Activated CD8-positive, alpha-beta memory T cell treated with anti-CD3 and anti-CD28 coated beads for 24 hours (primary cell): ENCODE measurements around the gene TPX2.
"Not testable (repeated sequence)": the region's sequence is repeated elsewhere in the genome, so short reads cannot be mapped to it uniquely, and the experiment has no call there.

Source experiments
- DNase-seq: peaks from one replicate; pipeline ENCODE4 v3.0.0-alpha.2; 2020

TPX2 gene

GRCh38 chr20:31769681-31770080 lies 30.6 kb downstream of the TPX2 start:
- no peak for DNase-seq

GRCh38 chr20:31770243-31770642 lies 31.2 kb downstream of the TPX2 start:
- DNase-seq: no peak

GRCh38 chr20:31774408-31774807 lies 35.3 kb downstream of the TPX2 start:
- DNase-seq: no peak

GRCh38 chr20:31780839-31781238 lies 41.7 kb downstream of the TPX2 start:
- no peak for DNase-seq

GRCh38 chr20:31781945-31782344 lies 42.9 kb downstream of the TPX2 start:
- no peak for DNase-seq

- DNase-seq: no peak
These were observed 45.4 kb downstream of the TPX2 start for GRCh38 chr20:31784354-31785044.

GRCh38 chr20:31785089-31785488 lies 46.0 kb downstream of the TPX2 start:
- no peak for DNase-seq

GRCh38 chr20:31788578-31788977 lies 49.5 kb downstream of the TPX2 start:
- no peak for DNase-seq

- DNase-seq: no peak
These were observed 51.3 kb downstream of the TPX2 start for GRCh38 chr20:31790401-31790800.

- DNase-seq: no peak
These were observed 58.3 kb downstream of the TPX2 start for GRCh38 chr20:31797364-31797763.

- no peak for DNase-seq
These were observed 62.4 kb downstream of the TPX2 start for GRCh38 chr20:31801508-31801907.

GRCh38 chr20:31803552-31804291 lies 64.6 kb downstream of the TPX2 start:
- no peak for DNase-seq

- no peak for DNase-seq
These were observed 67.7 kb downstream of the TPX2 start for GRCh38 chr20:31806564-31807355.

GRCh38 chr20:31808481-31808880 lies 69.4 kb downstream of the TPX2 start:
- DNase-seq: no peak

GRCh38 chr20:31809661-31810060 lies 70.6 kb downstream of the TPX2 start:
- DNase-seq: no peak

- peak; percentile 26 for DNase-seq
These were observed 72.1 kb downstream of the TPX2 start for GRCh38 chr20:31811198-31811597.

- peak; percentile 40 for DNase-seq
These were observed 73.0 kb downstream of the TPX2 start for GRCh38 chr20:31811796-31812728.

- DNase-seq: no peak
These were observed 74.5 kb downstream of the TPX2 start for GRCh38 chr20:31813611-31814010.

- DNase-seq: not testable (repeated sequence)
These were observed 75.1 kb downstream of the TPX2 start for GRCh38 chr20:31814142-31814541.

- DNase-seq: no peak
These were observed 76.5 kb downstream of the TPX2 start for GRCh38 chr20:31815408-31816188.

GRCh38 chr20:31816221-31816620 lies 77.1 kb downstream of the TPX2 start:
- no peak for DNase-seq

- no peak for DNase-seq
These were observed 78.4 kb downstream of the TPX2 start for GRCh38 chr20:31817461-31817860.
